Right renal cortex interstitium (tissue), 3 donors: ENCODE measurements around the gene OPN1MW. TPM values are rescaled to one million over a fixed set of nuclear protein-coding genes. Genes with fewer than 3 reads are reported as not detected.
"Not testable (repeated sequence)": the region's sequence is repeated elsewhere in the genome, so short reads cannot be mapped to it uniquely, and the experiment has no call there.

ENCODE experiments used
- DNase-seq, 3 donors: peaks; one replicate each; pipeline ENCODE4 v3.0.0-alpha.2; 2013; ENCODE audit warnings: low read depth in 3 of 3, low spot score in 2 of 3
- polyA plus RNA-seq, 3 donors: library from polyadenylated mRNA; unstranded; fragments of 120-200 nt; gene quantifications; one replicate each; pipeline ENCODE4 v1.2.1, GENCODE V29; 2013; ENCODE audit not compliant: insufficient read length in 3 of 3

The OPN1MW gene
- not detected for polyA plus RNA-seq

GRCh38 chrX:154182296-154182695, at the start of gene OPN1MW:
OPN1MW (plus strand) TSS chrX:154182596; CDS start chrX:154182678, 82 bp downstream.
- not testable (repeated sequence) for DNase-seq

- no peak for DNase-seq
These were observed 46.8 kb upstream of the OPN1MW start for GRCh38 chrX:154135458-154136229.

GRCh38 chrX:154136627-154137161, 45.7 kb upstream of the OPN1MW start:
- peak in 1 of 3 donors; percentile 56 for DNase-seq

GRCh38 chrX:154138857-154139256, 43.5 kb upstream of the OPN1MW start:
- DNase-seq, result no peak

GRCh38 chrX:154140206-154140605, 42.2 kb upstream of the OPN1MW start:
- no peak for DNase-seq

- DNase-seq, result no peak
These were observed 41.7 kb upstream of the OPN1MW start for GRCh38 chrX:154140742-154141141.

- no peak for DNase-seq
These were observed 40.0 kb upstream of the OPN1MW start for GRCh38 chrX:154142386-154142785.

- DNase-seq, result no peak
These were observed 39.2 kb upstream of the OPN1MW start for GRCh38 chrX:154142950-154143745.

- DNase-seq, result not testable (repeated sequence)
These were observed 38.4 kb upstream of the OPN1MW start, which contains the start of gene OPN1LW for GRCh38 chrX:154144010-154144409. OPN1LW (plus strand) TSS chrX:154144243; CDS start chrX:154144284, 41 bp downstream.

GRCh38 chrX:154151030-154151429, 31.4 kb upstream of the OPN1MW start:
- not testable (repeated sequence) for DNase-seq

GRCh38 chrX:154156221-154156620, 26.2 kb upstream of the OPN1MW start:
- DNase-seq, result not testable (repeated sequence)

- not testable (repeated sequence) for DNase-seq
These were observed 25.2 kb upstream of the OPN1MW start for GRCh38 chrX:154157207-154157606.

- DNase-seq, result not testable (repeated sequence)
These were observed 23.1 kb upstream of the OPN1MW start for GRCh38 chrX:154159345-154159744.

GRCh38 chrX:154164902-154165301, 17.5 kb upstream of the OPN1MW start:
- DNase-seq, result not testable (repeated sequence)

GRCh38 chrX:154168384-154168783, 14.0 kb upstream of the OPN1MW start:
- DNase-seq, result not testable (repeated sequence)

GRCh38 chrX:154172535-154172943, 9.9 kb upstream of the OPN1MW start:
- not testable (repeated sequence) for DNase-seq

- DNase-seq, result not testable (repeated sequence)
These were observed 8.0 kb upstream of the OPN1MW start for GRCh38 chrX:154174356-154174755.

GRCh38 chrX:154183794-154184193, 1.4 kb downstream of the OPN1MW start:
- DNase-seq, result not testable (repeated sequence)

GRCh38 chrX:154192846-154193245, 10.4 kb downstream of the OPN1MW start:
- DNase-seq, result not testable (repeated sequence)

GRCh38 chrX:154194316-154194715, 11.9 kb downstream of the OPN1MW start:
- DNase-seq, result not testable (repeated sequence)

- DNase-seq, result not testable (repeated sequence)
These were observed 14.1 kb downstream of the OPN1MW start for GRCh38 chrX:154196466-154196865.
